GM21528 (cell line): ENCODE data around the gene OCA2.

Experiments
- ATAC-seq: cut with Tn5 transposase; IDR thresholded peaks from one replicate; pipeline ENCODE4 v1.9.1; 2021; ENCODE audit warnings: mild to moderate bottlenecking, moderate library complexity; ENCODE audit not compliant: unreplicated experiment, low FRiP score

OCA2 gene

DNA sequence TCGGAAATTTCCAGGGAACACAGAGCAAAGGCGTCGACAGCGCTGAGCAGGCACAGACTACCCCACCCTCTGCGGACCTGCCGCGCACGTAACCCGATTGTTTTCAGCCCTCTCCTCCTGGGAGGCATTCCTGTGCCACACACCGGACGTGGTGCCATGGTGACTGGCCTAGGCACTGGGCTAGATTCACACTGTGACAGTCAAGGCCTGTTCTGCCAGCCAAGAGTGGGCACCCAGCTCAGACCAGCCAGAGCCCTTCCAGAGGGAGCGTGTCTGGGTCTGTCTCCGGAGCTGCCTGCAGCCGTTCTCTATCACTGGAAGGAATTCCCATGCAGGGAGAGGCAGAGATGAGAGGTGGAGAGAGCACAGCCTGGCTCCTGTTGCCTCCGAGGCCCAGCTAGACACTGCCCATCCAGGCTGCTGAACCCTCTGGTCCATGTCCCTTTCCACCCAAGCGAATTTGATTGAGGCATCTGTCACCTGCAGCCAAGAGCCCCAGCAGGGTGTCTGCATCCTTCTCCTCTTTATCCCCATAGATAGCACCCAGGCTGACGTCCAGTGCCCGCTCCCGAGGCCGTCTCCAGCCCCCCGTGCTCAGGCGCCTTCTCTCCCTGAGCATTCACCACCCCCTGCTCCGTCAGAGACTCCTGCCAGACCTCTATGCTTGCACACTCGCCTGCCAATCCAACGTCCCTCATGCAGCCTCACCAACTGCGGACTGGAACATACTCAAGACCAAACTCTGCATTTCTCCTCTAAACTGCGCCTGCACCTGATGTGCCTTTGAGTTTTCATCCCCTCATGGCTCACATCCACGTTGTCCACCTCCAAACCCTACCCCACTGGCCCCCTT, 267.5 kb downstream of the OCA2 start:
- ATAC-seq = no peak

DNA sequence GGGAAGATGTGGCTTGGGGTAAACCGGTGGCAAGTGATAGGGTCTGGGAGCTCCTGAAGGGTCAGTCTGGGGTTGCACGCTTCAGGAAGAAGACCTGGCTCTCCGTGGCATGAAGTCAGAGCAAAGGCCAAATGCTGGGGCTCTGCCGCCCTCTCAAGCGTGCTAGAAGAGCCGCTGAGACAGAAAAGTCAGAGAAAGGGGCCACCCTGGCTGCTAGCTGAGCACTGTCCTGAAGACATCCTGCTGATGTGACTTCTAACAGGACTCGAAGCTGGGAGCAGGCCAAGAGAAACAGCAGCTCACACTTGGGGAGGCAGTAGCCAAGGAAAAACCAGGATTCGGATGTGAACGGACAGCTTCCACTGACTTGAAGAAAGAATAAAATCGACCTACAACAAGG, 270.4 kb downstream of the OCA2 start:
- no peak for ATAC-seq

DNA sequence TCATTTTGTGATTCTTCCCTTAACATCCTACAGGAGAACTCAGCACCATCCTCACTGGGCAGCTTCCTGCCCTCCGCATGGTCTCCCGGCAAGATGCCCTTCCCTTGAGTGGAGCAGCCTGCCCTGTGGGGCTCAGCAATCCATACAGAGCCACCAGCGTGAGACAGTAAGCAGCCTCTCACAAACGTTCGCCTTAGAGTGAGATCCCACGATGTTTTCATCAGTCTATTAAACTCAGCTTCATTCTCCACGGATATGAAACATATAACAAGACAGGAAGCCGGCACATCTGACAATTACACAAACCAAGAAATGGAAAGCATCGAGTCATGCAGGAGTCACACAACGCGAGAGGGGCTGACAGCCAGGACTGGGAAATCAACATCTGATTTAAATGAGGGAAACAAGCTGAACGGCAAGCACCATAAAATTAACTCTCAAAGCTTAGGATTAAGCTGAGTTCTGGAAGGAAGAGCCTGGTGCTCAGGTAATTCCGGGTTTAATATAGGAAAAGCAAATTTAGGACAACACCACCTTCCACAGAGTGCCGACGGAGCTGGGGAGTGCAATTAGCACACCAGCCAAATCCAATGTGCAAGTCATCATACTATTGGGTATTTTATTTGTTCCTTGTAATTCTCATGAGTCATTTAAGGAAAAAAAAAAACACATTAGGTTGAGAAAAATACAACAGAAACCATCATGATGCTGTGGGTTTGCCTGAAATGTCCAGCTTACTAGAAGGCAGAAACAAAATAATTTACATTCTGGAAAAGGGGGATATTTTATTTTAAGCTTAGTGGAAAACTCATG, 272.0 kb downstream of the OCA2 start:
- no peak for ATAC-seq

- ATAC-seq = no peak
These were observed 272.7 kb downstream of the OCA2 start for GRCh38 chr15:27826411-27826810.

DNA sequence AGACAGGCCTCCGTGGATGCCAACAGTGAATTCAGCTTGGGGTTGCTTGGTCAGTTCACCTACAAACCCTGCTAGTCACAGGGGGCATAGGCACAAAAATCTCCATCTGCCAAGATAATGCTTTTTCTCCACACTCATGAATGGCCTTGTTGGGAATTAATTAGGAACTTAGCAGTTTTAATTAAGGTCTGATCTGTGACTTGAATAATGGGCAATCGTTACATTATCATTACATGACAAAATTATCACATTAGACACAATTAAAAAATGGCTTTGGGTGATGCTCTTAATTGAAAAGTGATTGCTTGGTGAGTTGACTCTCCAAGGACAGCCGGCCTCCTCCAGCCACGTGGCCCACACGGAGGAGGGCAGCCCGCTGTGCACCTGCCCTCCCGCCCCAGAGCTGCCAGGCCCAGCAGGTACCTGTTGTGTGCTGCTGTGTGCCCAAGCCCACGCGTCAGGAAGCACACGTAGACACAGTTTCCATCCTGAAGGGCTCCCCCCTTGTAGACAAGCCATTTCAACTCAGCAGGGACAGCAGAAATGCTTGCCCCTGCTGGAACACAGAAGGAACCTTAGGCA, 274.2 kb downstream of the OCA2 start:
- no peak for ATAC-seq

- no peak for ATAC-seq
These were observed 277.8 kb downstream of the OCA2 start for GRCh38 chr15:27821273-27821672.

DNA sequence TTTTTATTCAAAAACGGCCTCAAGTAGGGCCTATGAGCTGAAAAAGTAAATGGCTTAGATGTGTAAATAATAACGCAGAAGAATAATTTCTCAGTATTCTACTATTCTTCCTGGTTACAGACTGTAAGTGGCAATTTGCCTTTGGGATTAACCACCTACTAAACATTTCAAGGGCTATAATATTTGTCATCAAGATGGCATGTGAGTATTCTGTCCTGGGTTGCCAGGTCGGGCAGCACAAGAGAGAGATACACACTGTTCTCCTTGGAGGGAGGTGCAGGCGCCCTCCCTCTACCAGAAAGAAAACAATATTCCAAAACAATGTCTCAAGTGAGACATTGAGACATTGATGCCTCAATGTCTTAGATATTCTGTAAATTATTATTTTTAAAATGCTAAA, 278.4 kb downstream of the OCA2 start:
- ATAC-seq = no peak

DNA sequence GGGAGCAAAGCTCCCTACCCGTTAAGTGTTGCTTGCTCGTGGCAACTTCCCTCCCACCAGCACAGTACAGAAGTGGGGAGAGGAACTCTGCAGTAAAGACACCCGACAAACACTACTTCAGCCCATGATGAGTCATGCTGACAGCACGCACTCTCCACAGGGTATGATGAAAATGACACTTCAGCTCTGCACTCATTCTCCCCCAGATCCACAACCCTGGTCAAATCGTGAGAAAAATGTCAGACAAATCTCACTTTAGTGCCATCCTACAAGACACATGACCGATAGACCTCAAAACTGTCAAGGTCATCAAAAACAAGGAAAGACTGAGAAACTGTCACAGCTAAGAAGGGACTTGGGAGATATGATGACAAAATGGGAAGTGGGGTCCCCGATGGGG, 278.9 kb downstream of the OCA2 start:
- ATAC-seq = no peak

- no peak for ATAC-seq
These were observed 281.9 kb downstream of the OCA2 start for GRCh38 chr15:27817258-27817657.

GRCh38 chr15:27816790-27817189, 282.3 kb downstream of the OCA2 start:
- no peak for ATAC-seq

- ATAC-seq = no peak
These were observed 284.1 kb downstream of the OCA2 start for GRCh38 chr15:27815035-27815434.

- ATAC-seq = no peak
These were observed 286.0 kb downstream of the OCA2 start for GRCh38 chr15:27813139-27813538.

- ATAC-seq = no peak
These were observed 290.9 kb downstream of the OCA2 start for GRCh38 chr15:27808182-27808581.

DNA sequence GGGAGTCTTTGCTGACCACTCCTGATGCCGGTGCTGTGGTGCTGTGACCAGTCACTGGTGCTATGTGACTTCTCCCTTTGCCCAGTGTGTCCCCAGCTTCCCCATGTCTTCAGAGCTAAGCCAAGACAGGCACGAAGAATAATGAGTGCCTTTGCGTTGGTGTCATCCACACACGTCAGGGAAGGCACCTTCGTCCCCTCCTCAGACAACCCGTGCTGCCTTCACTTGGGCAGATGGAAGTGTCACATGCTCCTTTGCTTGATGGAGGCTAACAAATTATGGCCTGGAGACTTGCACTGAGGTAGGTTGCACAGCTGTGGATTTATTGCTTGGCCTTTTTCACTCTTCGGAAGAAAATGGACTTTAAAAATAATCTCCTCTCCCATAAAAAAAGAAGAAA, 291.8 kb downstream of the OCA2 start:
- no peak for ATAC-seq

GRCh38 chr15:27806396-27806795, 292.7 kb downstream of the OCA2 start:
- no peak for ATAC-seq

- ATAC-seq = no peak
These were observed 293.6 kb downstream of the OCA2 start for GRCh38 chr15:27805261-27806220.

GRCh38 chr15:27804569-27805260, 294.4 kb downstream of the OCA2 start:
- no peak for ATAC-seq

DNA sequence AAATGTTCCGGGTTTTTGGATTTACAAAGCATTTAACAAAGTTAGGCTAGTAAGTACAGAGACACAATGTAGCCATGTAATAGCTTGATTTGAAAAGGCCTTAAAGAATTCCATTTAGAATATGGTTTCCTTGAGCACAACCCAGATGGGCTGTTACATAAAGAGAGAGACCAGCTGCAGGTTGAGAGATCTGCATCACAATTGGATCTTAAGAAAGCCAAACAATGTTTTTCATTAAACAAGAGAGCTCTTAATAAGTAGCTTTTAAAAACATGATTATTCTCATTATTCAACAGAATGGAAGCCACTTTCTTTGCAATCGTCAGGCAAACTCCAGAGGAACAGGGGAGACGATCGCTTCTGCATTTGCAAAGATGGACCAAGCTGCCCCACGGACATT, 300.3 kb downstream of the OCA2 start:
- no peak for ATAC-seq

- ATAC-seq = no peak
These were observed 301.4 kb downstream of the OCA2 start for GRCh38 chr15:27797765-27798164.
